NT2/D1 (cell line): Measurements from ENCODE around the gene TRMO.

Experiments
- SUZ12 ChIP-seq: IDR thresholded peaks from 2 replicates; pipeline ENCODE4 v1.6.1; 2011; ENCODE audit not compliant: insufficient read length, insufficient read depth; ENCODE audit errors: extremely low read depth
- ZNF274 ChIP-seq: IDR thresholded peaks from 2 replicates; pipeline ENCODE4 v1.6.1; 2011; ENCODE audit warnings: mild to moderate bottlenecking, low read depth, low read length

- TF ChIP-seq ZNF274 (no peak), SUZ12 (no peak)
Observed at GRCh38 chr9:97956331-97956730, 34.0 kb upstream of the TRMO start.
